Adrenal gland (tissue), 5 donors: ENCODE measurements around the gene PML.
A peak's percentile ranks its signal among the peaks of the same experiment; 100 is the strongest.

ENCODE experiments used
- POLR2A ChIP-seq, 2 donors: fragments of 450-650 bp; IDR thresholded peaks; one replicate each; pipeline ENCODE4 v1.6.1; 2017; ENCODE audit warnings: antibody characterized with exemption in 2 of 2, mild to moderate bottlenecking in 2 of 2, moderate library complexity in 1 of 2
- TF ChIP-seq, protein P1 (sequence below), 6 experiments: fragments of 450-650 bp in 4 of 6; fragments of 200-600 bp in 2 of 6; sonication (generic) in 1 of 6; IDR thresholded peaks; 1 replicate in 5 of 6; 2 replicates in 1 of 6; pipeline versions ENCODE4 v1.5.1 to v1.8.0; 2016 to 2021; ENCODE audit warnings: antibody characterized with exemption in 6 of 6, mild to moderate bottlenecking in 2 of 6, moderate library complexity in 1 of 6
- donor health status: DM: no; HTN: no; CAD: no.

DNA sequence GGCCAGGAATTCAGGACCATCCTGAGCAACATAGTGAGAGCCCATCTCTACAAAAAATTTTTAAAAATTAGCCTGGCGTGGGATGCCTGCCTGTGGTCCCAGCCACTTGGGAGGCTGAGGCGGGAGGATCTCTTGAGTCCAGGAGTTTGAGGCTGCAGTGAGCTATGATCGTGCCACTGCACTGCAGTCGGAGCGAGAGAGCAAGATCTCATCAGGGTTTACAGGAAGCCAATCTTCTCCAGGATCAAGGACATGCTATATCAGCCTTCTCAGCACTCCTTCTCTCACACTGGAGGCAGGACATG lies 2.0 kb upstream of the PML start:
- TF ChIP-seq, protein P1, sequence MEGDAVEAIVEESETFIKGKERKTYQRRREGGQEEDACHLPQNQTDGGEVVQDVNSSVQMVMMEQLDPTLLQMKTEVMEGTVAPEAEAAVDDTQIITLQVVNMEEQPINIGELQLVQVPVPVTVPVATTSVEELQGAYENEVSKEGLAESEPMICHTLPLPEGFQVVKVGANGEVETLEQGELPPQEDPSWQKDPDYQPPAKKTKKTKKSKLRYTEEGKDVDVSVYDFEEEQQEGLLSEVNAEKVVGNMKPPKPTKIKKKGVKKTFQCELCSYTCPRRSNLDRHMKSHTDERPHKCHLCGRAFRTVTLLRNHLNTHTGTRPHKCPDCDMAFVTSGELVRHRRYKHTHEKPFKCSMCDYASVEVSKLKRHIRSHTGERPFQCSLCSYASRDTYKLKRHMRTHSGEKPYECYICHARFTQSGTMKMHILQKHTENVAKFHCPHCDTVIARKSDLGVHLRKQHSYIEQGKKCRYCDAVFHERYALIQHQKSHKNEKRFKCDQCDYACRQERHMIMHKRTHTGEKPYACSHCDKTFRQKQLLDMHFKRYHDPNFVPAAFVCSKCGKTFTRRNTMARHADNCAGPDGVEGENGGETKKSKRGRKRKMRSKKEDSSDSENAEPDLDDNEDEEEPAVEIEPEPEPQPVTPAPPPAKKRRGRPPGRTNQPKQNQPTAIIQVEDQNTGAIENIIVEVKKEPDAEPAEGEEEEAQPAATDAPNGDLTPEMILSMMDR (IDR thresholded peaks at IDR 0.05): peak in 2 of 6 experiments; percentile 8 to 18
- no peak for TF ChIP-seq POLR2A (IDR thresholded peaks at IDR 0.05)
